Retinal pigment epithelial cell (primary cell): ENCODE data around the gene HOXD9.

Experiments
- DNase-seq: peaks from one replicate; pipeline ENCODE4 v3.0.0-alpha.2; 2010; ENCODE audit warnings: low read depth
- H3K4me3 ChIP-seq: 2 replicates; pipeline ENCODE4 v1.5.1; 2011; ENCODE audit warnings: mild to moderate bottlenecking, low read length, control low read depth, moderate library complexity
- CTCF ChIP-seq: conservative IDR thresholded peaks from 2 replicates; pipeline ENCODE4 v1.5.1; 2011; ENCODE audit warnings: low read depth, low read length, control low read depth, inconsistent platforms

The HOXD9 gene

GRCh38 chr2:176172895-176173566 is 50.5 kb downstream of the HOXD9 start:
- DNase-seq: no peak
- H3K4me3 ChIP-seq: no peak overlapping the region
- TF ChIP-seq CTCF: no peak

GRCh38 chr2:176173567-176174381 is 51.3 kb downstream of the HOXD9 start:
- DNase-seq: no peak
- H3K4me3 ChIP-seq: no peak overlapping the region
- TF ChIP-seq CTCF: no peak

GRCh38 chr2:176174382-176174823 is 51.9 kb downstream of the HOXD9 start:
- DNase-seq: no peak
- TF ChIP-seq CTCF: no peak
- no peak overlapping the region for H3K4me3 ChIP-seq
